ENCODE data around the gene PSME3IP1.

The PSME3IP1 gene

DNA sequence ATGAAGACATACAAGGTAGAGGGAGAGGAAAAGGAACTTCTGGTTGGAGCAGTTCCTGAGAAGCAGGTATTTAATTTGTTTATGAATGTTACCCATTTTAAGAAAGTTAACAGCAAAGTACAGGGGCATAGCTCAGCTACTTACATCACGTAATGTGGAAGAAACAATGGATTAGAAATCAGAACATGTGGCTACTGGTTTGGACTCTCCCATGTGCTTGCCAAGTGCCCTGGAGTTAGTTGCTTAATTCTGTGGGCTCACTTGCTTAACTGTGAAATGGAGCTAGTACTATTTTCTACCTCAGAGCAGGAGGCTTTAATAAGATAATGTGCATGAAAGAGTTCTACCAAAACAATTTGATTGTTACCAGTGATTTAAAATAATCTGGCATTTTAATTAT is 27.6 kb upstream of the PSME3IP1 start:
- H3K4me3 ChIP-seq (IDR thresholded peaks at IDR 0.05; ENCODE audit: insufficient read depth, low read depth, low read length): no peak overlapping the region
- no peaks in the 10 kb centered on the region for H3K79me2 ChIP-seq (ENCODE audit: insufficient read depth, low read depth)
- no peaks in the 10 kb centered on the region for H4K20me1 ChIP-seq (ENCODE audit: insufficient read depth)
- no peaks in the 10 kb centered on the region; the same call in 1 of the 2 replicates for H3K36me3 ChIP-seq (ENCODE audit: insufficient read depth)
- no peak overlapping the region for H3K4me2 ChIP-seq
- H3K4me1 ChIP-seq (ENCODE audit: low read depth, poor library complexity, severe bottlenecking): no peaks in the 10 kb centered on the region
- TF ChIP-seq, protein P1, sequence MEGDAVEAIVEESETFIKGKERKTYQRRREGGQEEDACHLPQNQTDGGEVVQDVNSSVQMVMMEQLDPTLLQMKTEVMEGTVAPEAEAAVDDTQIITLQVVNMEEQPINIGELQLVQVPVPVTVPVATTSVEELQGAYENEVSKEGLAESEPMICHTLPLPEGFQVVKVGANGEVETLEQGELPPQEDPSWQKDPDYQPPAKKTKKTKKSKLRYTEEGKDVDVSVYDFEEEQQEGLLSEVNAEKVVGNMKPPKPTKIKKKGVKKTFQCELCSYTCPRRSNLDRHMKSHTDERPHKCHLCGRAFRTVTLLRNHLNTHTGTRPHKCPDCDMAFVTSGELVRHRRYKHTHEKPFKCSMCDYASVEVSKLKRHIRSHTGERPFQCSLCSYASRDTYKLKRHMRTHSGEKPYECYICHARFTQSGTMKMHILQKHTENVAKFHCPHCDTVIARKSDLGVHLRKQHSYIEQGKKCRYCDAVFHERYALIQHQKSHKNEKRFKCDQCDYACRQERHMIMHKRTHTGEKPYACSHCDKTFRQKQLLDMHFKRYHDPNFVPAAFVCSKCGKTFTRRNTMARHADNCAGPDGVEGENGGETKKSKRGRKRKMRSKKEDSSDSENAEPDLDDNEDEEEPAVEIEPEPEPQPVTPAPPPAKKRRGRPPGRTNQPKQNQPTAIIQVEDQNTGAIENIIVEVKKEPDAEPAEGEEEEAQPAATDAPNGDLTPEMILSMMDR (conservative IDR thresholded peaks at IDR 0.05; ENCODE audit: low read depth, low read length): no peak
- no peak overlapping the region for H2AFZ ChIP-seq (ENCODE audit: low read depth)
- no peak overlapping the region for H3K27ac ChIP-seq
- H3K9ac ChIP-seq: no peak overlapping the region
- H3K27me3 ChIP-seq (ENCODE audit: insufficient read depth, low read depth): no peaks in the 10 kb centered on the region

DNA sequence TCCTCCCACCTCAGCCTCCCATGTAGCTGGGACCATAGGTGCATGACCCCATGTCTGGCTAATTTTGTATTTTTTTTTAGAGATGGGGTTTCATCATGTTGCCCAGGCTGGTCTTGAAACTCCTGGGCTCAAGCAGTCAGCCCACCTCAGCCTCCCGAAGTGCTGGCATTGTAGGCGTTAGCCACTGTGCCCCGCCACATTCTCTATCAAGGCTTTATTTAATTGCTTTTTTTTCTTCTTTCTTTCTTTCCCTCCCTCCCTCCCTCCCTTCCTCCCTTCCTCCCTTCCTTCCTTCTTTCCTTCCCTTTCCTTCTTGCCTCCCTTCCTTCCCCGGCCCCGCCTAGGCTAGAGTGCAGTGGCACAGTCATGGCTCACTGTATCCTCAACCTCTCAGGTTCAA is 23.9 kb upstream of the PSME3IP1 start:
- H3K4me3 ChIP-seq (IDR thresholded peaks at IDR 0.05; ENCODE audit: insufficient read depth, low read depth, low read length): no peak overlapping the region
- TF ChIP-seq, protein P1 (conservative IDR thresholded peaks at IDR 0.05; ENCODE audit: low read depth, low read length): no peak
- no peaks in the 10 kb centered on the region for H3K79me2 ChIP-seq (ENCODE audit: insufficient read depth, low read depth)
- H4K20me1 ChIP-seq (ENCODE audit: insufficient read depth): no peaks in the 10 kb centered on the region
- no peaks in the 10 kb centered on the region for H3K36me3 ChIP-seq (ENCODE audit: insufficient read depth)
- no peaks in the 10 kb centered on the region for H3K27me3 ChIP-seq (ENCODE audit: insufficient read depth, low read depth)
- no peak overlapping the region for H3K9ac ChIP-seq
- H2AFZ ChIP-seq (ENCODE audit: low read depth): no peak overlapping the region
- no peak overlapping the region for H3K27ac ChIP-seq
- H3K4me1 ChIP-seq (ENCODE audit: low read depth, poor library complexity, severe bottlenecking): no peaks in the 10 kb centered on the region
- H3K4me2 ChIP-seq: no peak overlapping the region

GRCh38 chr16:57208926-57209325 is 23.1 kb upstream of the PSME3IP1 start:
- TF ChIP-seq, protein P1 (conservative IDR thresholded peaks at IDR 0.05; ENCODE audit: low read depth, low read length): no peak
- Histone ChIP-seq H3K9ac (no peak overlapping the region), H3K4me1 (ENCODE audit: low read depth, poor library complexity, severe bottlenecking) (no peaks in the 10 kb centered on the region), H2AFZ (ENCODE audit: low read depth) (no peak overlapping the region), H4K20me1 (ENCODE audit: insufficient read depth) (no peaks in the 10 kb centered on the region), H3K36me3 (ENCODE audit: insufficient read depth) (no peaks in the 10 kb centered on the region), H3K27ac (no peak overlapping the region), H3K79me2 (ENCODE audit: insufficient read depth, low read depth) (no peaks in the 10 kb centered on the region), H3K4me3 (IDR thresholded peaks at IDR 0.05; ENCODE audit: insufficient read depth, low read depth, low read length) (no peak overlapping the region), H3K27me3 (ENCODE audit: insufficient read depth, low read depth) (no peaks in the 10 kb centered on the region), H3K4me2 (no peak overlapping the region)

DNA sequence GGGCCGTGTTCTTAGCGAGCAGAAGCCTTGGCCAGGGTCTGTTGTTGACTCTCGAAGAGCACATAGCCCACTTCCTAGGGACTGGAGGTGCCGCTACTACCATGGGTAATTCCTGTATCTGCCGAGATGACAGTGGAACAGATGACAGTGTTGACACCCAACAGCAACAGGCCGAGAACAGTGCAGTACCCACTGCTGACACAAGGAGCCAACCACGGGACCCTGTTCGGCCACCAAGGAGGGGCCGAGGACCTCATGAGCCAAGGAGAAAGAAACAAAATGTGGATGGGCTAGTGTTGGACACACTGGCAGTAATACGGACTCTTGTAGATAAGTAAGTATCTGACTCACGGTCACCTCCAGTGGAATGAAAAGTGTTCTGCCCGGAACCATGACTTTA is 18.8 kb upstream of the PSME3IP1 start:
- no peaks in the 10 kb centered on the region for H4K20me1 ChIP-seq (ENCODE audit: insufficient read depth)
- H3K4me2 ChIP-seq: no peak overlapping the region
- no peak overlapping the region for H2AFZ ChIP-seq (ENCODE audit: low read depth)
- H3K79me2 ChIP-seq (ENCODE audit: insufficient read depth, low read depth): no peaks in the 10 kb centered on the region
- H3K36me3 ChIP-seq (ENCODE audit: insufficient read depth): no peaks in the 10 kb centered on the region
- no peak overlapping the region for H3K9ac ChIP-seq
- peaks cover 12% of the 10 kb centered on the region for H3K4me1 ChIP-seq (ENCODE audit: low read depth, poor library complexity, severe bottlenecking)
- no peak overlapping the region for H3K27ac ChIP-seq
- no peak overlapping the region for H3K4me3 ChIP-seq (IDR thresholded peaks at IDR 0.05; ENCODE audit: insufficient read depth, low read depth, low read length)
- no peaks in the 10 kb centered on the region for H3K27me3 ChIP-seq (ENCODE audit: insufficient read depth, low read depth)
- TF ChIP-seq, protein P1 (conservative IDR thresholded peaks at IDR 0.05; ENCODE audit: low read depth, low read length): no peak
